Measurements from ENCODE around the gene AGBL5.

- no peak for TF ChIP-seq POLR2A (IDR thresholded peaks at IDR 0.05; ENCODE audit: low read length)
- no peak for TF ChIP-seq GATA1 (IDR thresholded peaks at IDR 0.05; ENCODE audit: low read depth, low read length)
Measured at GRCh38 chr2:27050281-27050995, 1.0 kb upstream of the AGBL5 start.
